ENCODE data around the gene CLEC18A. TPM values are rescaled to one million over a fixed set of nuclear protein-coding genes. Genes with fewer than 3 reads are reported as not detected.

CLEC18A gene
- total RNA-seq, 1 experiment from 2014 or later = 0.46 TPM

DNA sequence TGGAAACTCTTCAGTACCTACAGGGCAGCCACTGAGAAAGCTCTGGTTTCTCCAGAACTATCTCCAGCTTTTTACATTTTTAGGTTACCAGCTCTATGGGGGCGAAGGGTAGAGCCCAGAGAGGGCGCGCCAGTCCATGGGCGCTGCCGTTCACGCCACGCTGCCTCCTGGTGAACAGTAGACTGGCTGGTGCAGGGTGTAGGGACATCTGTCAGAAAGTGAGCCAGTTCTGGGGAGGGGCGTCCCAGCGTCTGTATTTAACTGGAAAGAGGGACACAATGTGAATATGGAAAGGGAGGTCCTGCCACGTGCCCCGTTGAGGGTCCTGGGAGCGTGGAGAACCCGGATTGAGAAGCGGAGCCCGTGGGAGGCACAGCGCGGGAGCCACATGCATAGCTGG is 16.4 kb upstream of the CLEC18A start:
- Histone ChIP-seq H3K4me1 (ENCODE audit: control insufficient read depth, insufficient read depth, low read length) (no peaks in the 10 kb centered on the region), H3K27me3 (ENCODE audit: control insufficient read depth, insufficient read depth, low read length) (no peaks in the 10 kb centered on the region), H3K9me3 (ENCODE audit: control insufficient read depth, insufficient read depth, low read depth, low read length) (no peaks in the 10 kb centered on the region), H3K36me3 (ENCODE audit: control insufficient read depth, insufficient read depth, low read length) (no peaks in the 10 kb centered on the region), H3K27ac (ENCODE audit: low read length) (no peak overlapping the region), H3K4me3 (ENCODE audit: low read depth in 2 of 2, low read length in 2 of 2) (no peak overlapping the region)
- ATAC-seq = no peak
- DNase-seq (ENCODE audit: low read depth, low spot score) = no peak
- intact Hi-C loops (cut with micrococcal nuclease; ENCODE audit: unreplicated experiment) (no loop called here), in situ Hi-C loops (cut with HindIII; ENCODE audit: low pct_unique_long_range_greater_than_20kb, low sequenced_read_pairs) (no loop called here)
- ChIA-PET CTCF (no interaction called here), POLR2A (no interaction called here)
- no TSS peak for BruUV-seq (replicated peaks)
- TF ChIP-seq TCF7L2 (IDR thresholded peaks at IDR 0.05; ENCODE audit: low read depth, low read length) (no peak), SIN3A (IDR thresholded peaks at IDR 0.05; ENCODE audit: borderline replicate concordance, insufficient read depth, low read depth, low read length) (no peak)
- TF ChIP-seq, protein P1, sequence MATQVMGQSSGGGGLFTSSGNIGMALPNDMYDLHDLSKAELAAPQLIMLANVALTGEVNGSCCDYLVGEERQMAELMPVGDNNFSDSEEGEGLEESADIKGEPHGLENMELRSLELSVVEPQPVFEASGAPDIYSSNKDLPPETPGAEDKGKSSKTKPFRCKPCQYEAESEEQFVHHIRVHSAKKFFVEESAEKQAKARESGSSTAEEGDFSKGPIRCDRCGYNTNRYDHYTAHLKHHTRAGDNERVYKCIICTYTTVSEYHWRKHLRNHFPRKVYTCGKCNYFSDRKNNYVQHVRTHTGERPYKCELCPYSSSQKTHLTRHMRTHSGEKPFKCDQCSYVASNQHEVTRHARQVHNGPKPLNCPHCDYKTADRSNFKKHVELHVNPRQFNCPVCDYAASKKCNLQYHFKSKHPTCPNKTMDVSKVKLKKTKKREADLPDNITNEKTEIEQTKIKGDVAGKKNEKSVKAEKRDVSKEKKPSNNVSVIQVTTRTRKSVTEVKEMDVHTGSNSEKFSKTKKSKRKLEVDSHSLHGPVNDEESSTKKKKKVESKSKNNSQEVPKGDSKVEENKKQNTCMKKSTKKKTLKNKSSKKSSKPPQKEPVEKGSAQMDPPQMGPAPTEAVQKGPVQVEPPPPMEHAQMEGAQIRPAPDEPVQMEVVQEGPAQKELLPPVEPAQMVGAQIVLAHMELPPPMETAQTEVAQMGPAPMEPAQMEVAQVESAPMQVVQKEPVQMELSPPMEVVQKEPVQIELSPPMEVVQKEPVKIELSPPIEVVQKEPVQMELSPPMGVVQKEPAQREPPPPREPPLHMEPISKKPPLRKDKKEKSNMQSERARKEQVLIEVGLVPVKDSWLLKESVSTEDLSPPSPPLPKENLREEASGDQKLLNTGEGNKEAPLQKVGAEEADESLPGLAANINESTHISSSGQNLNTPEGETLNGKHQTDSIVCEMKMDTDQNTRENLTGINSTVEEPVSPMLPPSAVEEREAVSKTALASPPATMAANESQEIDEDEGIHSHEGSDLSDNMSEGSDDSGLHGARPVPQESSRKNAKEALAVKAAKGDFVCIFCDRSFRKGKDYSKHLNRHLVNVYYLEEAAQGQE (IDR thresholded peaks at IDR 0.05; ENCODE audit: insufficient read depth in 1 of 2, low read depth in 2 of 2, low read length in 1 of 2) = no peak

- Histone ChIP-seq H3K36me3 (ENCODE audit: control insufficient read depth, insufficient read depth, low read length) (no peaks in the 10 kb centered on the region), H3K4me3 (ENCODE audit: low read depth in 2 of 2, low read length in 2 of 2) (no peak overlapping the region), H3K4me1 (ENCODE audit: control insufficient read depth, insufficient read depth, low read length) (no peaks in the 10 kb centered on the region), H3K9me3 (ENCODE audit: control insufficient read depth, insufficient read depth, low read depth, low read length) (no peaks in the 10 kb centered on the region), H3K27ac (ENCODE audit: low read length) (no peak overlapping the region), H3K27me3 (ENCODE audit: control insufficient read depth, insufficient read depth, low read length) (no peaks in the 10 kb centered on the region)
- intact Hi-C loops (cut with micrococcal nuclease; ENCODE audit: unreplicated experiment) (no loop called here), in situ Hi-C loops (cut with HindIII; ENCODE audit: low pct_unique_long_range_greater_than_20kb, low sequenced_read_pairs) (no loop called here)
- ChIA-PET POLR2A (no interaction called here), CTCF (no interaction called here)
- DNase-seq (ENCODE audit: low read depth, low spot score) (no peak), ATAC-seq (no peak)
- BruUV-seq (replicated peaks) = no TSS peak
- TF ChIP-seq POLR2AphosphoS5 (IDR thresholded peaks at IDR 0.05; ENCODE audit: low read depth, low read length) (no peak), SIN3A (IDR thresholded peaks at IDR 0.05; ENCODE audit: borderline replicate concordance, insufficient read depth, low read depth, low read length) (no peak), TCF7L2 (IDR thresholded peaks at IDR 0.05; ENCODE audit: low read depth, low read length) (no peak)
- TF ChIP-seq, protein P2, sequence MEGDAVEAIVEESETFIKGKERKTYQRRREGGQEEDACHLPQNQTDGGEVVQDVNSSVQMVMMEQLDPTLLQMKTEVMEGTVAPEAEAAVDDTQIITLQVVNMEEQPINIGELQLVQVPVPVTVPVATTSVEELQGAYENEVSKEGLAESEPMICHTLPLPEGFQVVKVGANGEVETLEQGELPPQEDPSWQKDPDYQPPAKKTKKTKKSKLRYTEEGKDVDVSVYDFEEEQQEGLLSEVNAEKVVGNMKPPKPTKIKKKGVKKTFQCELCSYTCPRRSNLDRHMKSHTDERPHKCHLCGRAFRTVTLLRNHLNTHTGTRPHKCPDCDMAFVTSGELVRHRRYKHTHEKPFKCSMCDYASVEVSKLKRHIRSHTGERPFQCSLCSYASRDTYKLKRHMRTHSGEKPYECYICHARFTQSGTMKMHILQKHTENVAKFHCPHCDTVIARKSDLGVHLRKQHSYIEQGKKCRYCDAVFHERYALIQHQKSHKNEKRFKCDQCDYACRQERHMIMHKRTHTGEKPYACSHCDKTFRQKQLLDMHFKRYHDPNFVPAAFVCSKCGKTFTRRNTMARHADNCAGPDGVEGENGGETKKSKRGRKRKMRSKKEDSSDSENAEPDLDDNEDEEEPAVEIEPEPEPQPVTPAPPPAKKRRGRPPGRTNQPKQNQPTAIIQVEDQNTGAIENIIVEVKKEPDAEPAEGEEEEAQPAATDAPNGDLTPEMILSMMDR (IDR thresholded peaks at IDR 0.05) = no peak
- TF ChIP-seq, protein P1 (IDR thresholded peaks at IDR 0.05; ENCODE audit: insufficient read depth in 1 of 2, low read depth in 2 of 2, low read length in 1 of 2) = no peak
Measured at GRCh38 chr16:69935278-69935711, 15.8 kb upstream of the CLEC18A start.
